Stimulated activated naive B cell treated with anti-CD40 and anti-IgM and Interleukin-4, amounts not matched to agents 10 μg/mL and 1 μg/mL and 100 μg/mL, for 72 hours (primary cell): ENCODE measurements around the gene EIF1AY.
"Not testable (repeated sequence)": the region's sequence is repeated elsewhere in the genome, so short reads cannot be mapped to it uniquely, and the experiment has no call there.

Experiments used
- ATAC-seq, 2 donors: fragments of 150-1000 bp; cut with Tn5 transposase; replicated peaks; 2 replicates each; pipeline ENCODE4 v1.10.0; 2021; ENCODE audit warnings: moderate library complexity in 1 of 2
- DNase-seq: peaks from one replicate; pipeline ENCODE4 v3.0.0; 2021
- H3K27ac Mint-ChIP-seq: one replicate; pipeline ENCODE4 v1.8.0; 2022; ENCODE audit warnings: mild to moderate bottlenecking, mixed read lengths
- H3K27me3 Mint-ChIP-seq, 2 donors: one replicate each; pipeline ENCODE4 v1.8.0; 2022; ENCODE audit warnings: mixed read lengths in 2 of 2
- H3K36me3 Mint-ChIP-seq, 2 donors: one replicate each; pipeline ENCODE4 v1.8.0; 2022; ENCODE audit warnings: mixed read lengths in 2 of 2, mild to moderate bottlenecking in 1 of 2
- H3K4me1 Mint-ChIP-seq, 2 donors: one replicate each; pipeline ENCODE4 v1.8.0; 2022; ENCODE audit warnings: mixed read lengths in 2 of 2, mild to moderate bottlenecking in 1 of 2
- H3K4me3 Mint-ChIP-seq, 2 donors: one replicate each; pipeline ENCODE4 v1.8.0; 2022; ENCODE audit warnings: mild to moderate bottlenecking in 2 of 2, mixed read lengths in 2 of 2, moderate library complexity in 1 of 2
- H3K9me3 Mint-ChIP-seq, 2 donors: one replicate each; pipeline ENCODE4 v1.8.0; 2022; ENCODE audit warnings: mixed read lengths in 2 of 2, mild to moderate bottlenecking in 1 of 2

Gene EIF1AY

GRCh38 chrY:20575531-20576121 lies at the start of gene EIF1AY:
Gene EIF1AY, plus strand, starts transcription at chrY:20575776. Its CDS starts 96 bp downstream, at chrY:20575872.
- Mint-ChIP-seq H3K27ac (no peak within 1 kb of the TSS), H3K27me3 (no peaks in the 10 kb centered on the region), H3K4me3 (peak within 1 kb of the TSS in 1 of 2 donors; percentile 96), H3K4me1 (peaks cover 0 to 8% of the 10 kb centered on the region in 2 donors), H3K9me3 (no peaks in the 10 kb centered on the region), H3K36me3 (no peaks in the 10 kb centered on the region)
- no peak for DNase-seq
- ATAC-seq = peak in 1 of 2 donors; percentile 94

DNA sequence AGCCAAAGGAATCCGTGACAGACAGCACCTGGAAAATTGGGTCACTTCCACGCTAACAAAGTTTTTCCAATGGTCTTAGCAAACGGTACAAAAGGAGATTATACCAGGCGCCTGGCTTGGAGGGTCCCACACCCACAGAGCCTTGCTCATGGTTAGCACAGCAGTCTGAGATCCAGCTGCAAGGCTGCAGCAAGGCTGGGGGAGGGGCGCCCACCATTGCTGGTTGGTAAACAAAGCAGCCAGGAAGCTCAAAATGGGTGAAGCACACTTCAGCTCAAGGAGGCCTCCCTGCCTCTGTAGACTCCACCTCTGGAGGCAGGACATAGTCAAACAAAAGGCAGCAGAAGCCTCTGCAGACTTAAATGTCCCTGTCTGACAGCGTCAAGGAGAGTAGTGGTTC lies 47.1 kb upstream of the EIF1AY start:
- no peaks in the 10 kb centered on the region for H3K27me3 Mint-ChIP-seq
- ATAC-seq (no peak), DNase-seq (no peak)
- H3K4me3 Mint-ChIP-seq = no peak overlapping the region
- no peak overlapping the region for H3K27ac Mint-ChIP-seq
- peaks cover 0 to 1% of the 10 kb centered on the region in 2 donors for H3K9me3 Mint-ChIP-seq
- H3K4me1 Mint-ChIP-seq = peaks cover 0 to 5% of the 10 kb centered on the region in 2 donors
- peaks cover 0 to 7% of the 10 kb centered on the region in 2 donors for H3K36me3 Mint-ChIP-seq

- ATAC-seq (no peak), DNase-seq (no peak)
- Mint-ChIP-seq H3K27ac (no peak overlapping the region), H3K27me3 (no peaks in the 10 kb centered on the region), H3K36me3 (no peaks in the 10 kb centered on the region), H3K9me3 (peaks cover 0 to 2% of the 10 kb centered on the region in 2 donors), H3K4me1 (peaks cover 0 to 15% of the 10 kb centered on the region in 2 donors), H3K4me3 (no peak overlapping the region)
Measured at GRCh38 chrY:20538186-20538585, 37.4 kb upstream of the EIF1AY start.

DNA sequence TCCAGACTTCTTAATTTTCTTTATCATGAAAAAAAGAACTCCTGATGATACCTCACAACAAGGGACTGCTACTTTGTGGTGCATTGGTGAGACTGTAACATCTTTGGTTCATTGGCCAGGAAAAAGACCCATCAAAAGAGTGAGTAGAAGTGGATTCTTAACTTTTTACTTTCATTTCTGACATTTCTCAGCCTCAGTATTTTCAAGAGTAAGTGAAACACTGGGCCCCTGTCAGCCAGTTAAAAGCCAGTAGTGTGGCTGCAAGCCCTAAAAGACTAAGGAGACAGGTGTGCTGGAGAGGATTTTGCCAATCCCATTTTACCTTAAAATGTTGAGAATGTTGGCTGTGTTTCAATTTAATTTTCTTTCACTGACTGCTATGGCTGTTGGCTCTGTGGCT lies 36.6 kb upstream of the EIF1AY start:
- Mint-ChIP-seq H3K4me1 (peaks cover 0 to 15% of the 10 kb centered on the region in 2 donors), H3K9me3 (peaks cover 0 to 2% of the 10 kb centered on the region in 2 donors), H3K36me3 (no peaks in the 10 kb centered on the region), H3K27ac (no peak overlapping the region), H3K4me3 (no peak overlapping the region), H3K27me3 (no peaks in the 10 kb centered on the region)
- ATAC-seq = no peak
- DNase-seq = no peak

- Mint-ChIP-seq H3K9me3 (peaks cover 0 to 6% of the 10 kb centered on the region in 2 donors), H3K36me3 (no peaks in the 10 kb centered on the region), H3K27ac (no peak overlapping the region), H3K4me3 (no peak overlapping the region), H3K27me3 (no peaks in the 10 kb centered on the region), H3K4me1 (peaks cover 0 to 6% of the 10 kb centered on the region in 2 donors)
- ATAC-seq (no peak), DNase-seq (no peak)
Measured at GRCh38 chrY:20544451-20544960, 31.1 kb upstream of the EIF1AY start.

DNA sequence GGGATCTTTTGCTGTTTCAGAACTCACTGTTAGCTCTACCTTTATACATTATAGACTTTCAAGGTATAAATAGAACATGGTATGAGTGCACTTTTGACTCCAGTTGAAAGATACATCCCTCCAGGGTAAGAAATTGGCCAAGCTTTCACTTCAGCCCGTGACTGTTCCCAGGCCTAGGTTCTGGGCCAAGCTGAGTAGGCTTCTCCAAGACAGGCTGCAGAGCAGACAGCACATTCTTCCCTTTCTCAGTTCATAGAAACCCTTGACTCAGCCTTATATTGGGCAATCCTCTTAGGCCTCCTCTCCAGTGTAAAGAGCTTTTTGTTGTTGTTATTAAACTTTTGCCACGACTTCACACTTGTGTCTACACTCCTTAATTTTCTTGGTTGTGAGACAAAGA lies 29.5 kb upstream of the EIF1AY start:
- Mint-ChIP-seq H3K27ac (no peak overlapping the region), H3K36me3 (no peaks in the 10 kb centered on the region), H3K4me1 (no peaks in the 10 kb centered on the region), H3K4me3 (no peak overlapping the region), H3K27me3 (no peaks in the 10 kb centered on the region), H3K9me3 (peaks cover 0 to 6% of the 10 kb centered on the region in 2 donors)
- no peak for DNase-seq
- ATAC-seq = no peak

DNA sequence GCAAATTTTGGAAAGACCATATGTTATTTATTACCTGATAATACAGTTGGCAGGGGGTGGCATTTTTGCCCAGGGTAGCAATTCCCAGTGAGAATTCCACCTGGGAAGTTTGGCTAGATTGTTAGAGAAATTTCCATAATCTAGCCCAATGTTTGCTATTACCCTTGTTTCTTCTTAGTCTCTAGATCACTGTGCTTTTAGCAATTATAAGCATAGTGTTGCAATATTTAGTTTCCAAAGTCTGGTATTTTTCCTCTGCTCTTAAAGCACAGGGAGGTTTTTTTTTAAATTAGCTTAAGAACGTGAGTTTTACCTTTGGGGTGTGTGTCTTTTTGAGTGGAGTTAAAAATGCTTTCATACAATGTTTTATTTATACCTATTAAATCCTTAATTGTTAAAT lies 26.3 kb upstream of the EIF1AY start:
- no peaks in the 10 kb centered on the region for H3K36me3 Mint-ChIP-seq

DNA sequence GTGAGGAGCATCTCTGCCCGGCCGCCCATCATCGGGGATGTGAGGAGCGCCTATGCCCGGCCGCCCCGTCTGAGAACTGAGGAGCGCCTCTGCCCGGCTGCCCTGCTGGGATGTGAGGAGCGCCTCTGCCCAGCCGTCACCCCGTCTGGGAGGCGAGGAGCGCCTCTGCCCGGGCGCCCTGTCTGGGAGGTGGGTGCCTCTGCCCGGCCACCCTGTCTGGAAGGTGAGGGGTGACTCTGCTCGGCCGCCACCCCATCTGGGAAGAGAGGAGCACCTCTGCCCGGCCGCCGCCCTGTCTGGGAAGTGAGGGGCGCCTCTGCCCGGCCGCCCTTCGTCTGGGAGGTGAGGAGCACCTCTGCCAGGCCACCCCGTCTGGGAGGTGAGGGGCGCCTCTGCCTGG lies 23.7 kb upstream of the EIF1AY start:
- Mint-ChIP-seq H3K36me3 (no peaks in the 10 kb centered on the region), H3K27ac (no peak overlapping the region), H3K27me3 (no peaks in the 10 kb centered on the region), H3K9me3 (no peaks in the 10 kb centered on the region), H3K4me3 (no peak overlapping the region), H3K4me1 (no peaks in the 10 kb centered on the region)
- DNase-seq = no peak
- ATAC-seq = no peak

More for the DNA sequence above, 26.3 kb upstream of the EIF1AY start:
- DNase-seq (no peak), ATAC-seq (no peak)
- Mint-ChIP-seq H3K9me3 (peaks cover 0 to 6% of the 10 kb centered on the region in 2 donors), H3K4me1 (no peaks in the 10 kb centered on the region), H3K27ac (no peak overlapping the region), H3K27me3 (no peaks in the 10 kb centered on the region), H3K4me3 (no peak overlapping the region)

- not testable (repeated sequence) for H3K9me3 Mint-ChIP-seq, H3K4me1 Mint-ChIP-seq, ATAC-seq
Measured at GRCh38 chrY:20552764-20553323, 22.7 kb upstream of the EIF1AY start.

DNA sequence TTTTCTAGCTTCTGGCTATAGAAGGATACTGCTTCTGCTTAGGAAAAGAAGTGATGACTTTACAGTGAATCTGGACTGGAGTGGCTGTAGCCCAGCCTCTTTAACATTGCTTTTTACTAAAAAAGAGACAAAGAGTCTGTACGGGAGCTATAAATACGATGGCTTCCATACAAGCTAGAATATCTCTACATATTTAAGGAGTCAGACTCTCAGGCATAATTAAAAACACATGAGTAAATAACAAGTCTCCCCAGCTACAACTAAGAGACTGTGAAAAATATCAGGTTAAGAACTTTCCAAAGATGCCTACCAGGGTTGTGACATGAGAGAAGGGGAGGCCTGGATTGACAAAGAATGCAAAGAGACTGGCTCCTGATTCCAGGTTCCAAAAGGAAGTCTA lies 19.8 kb upstream of the EIF1AY start:
- no peaks in the 10 kb centered on the region for H3K36me3 Mint-ChIP-seq
- H3K9me3 Mint-ChIP-seq = no peaks in the 10 kb centered on the region
- H3K4me3 Mint-ChIP-seq = no peak overlapping the region

More at GRCh38 chrY:20552764-20553323, 22.7 kb upstream of the EIF1AY start:
- not testable (repeated sequence) for H3K4me3 Mint-ChIP-seq, H3K27ac Mint-ChIP-seq, H3K27me3 Mint-ChIP-seq, DNase-seq, H3K36me3 Mint-ChIP-seq

DNA sequence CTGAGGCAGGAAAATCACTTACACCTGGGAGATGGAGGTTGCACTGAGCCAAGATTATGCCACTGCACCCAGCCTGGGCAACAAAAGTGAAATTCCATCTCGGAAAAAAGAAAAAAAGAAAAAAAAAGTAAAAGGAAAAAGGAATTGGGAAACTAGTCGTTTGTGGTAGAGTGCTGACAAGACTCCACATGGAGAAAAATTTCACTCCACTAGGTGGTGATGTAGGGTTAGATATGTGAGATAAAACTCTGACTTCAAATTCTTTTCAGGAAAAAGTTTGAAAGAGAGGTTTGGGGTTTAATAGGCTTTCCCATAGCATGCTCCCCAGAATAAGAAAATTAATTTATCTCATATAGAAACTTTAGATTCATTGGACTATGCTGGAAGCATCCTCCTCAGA lies 16.9 kb upstream of the EIF1AY start:
- H3K36me3 Mint-ChIP-seq = no peaks in the 10 kb centered on the region
- no peak overlapping the region for H3K4me3 Mint-ChIP-seq
- no peak overlapping the region for H3K27ac Mint-ChIP-seq
- no peaks in the 10 kb centered on the region for H3K27me3 Mint-ChIP-seq
- no peak for ATAC-seq
- H3K4me1 Mint-ChIP-seq = no peaks in the 10 kb centered on the region
- DNase-seq = no peak
- no peaks in the 10 kb centered on the region for H3K9me3 Mint-ChIP-seq

More for the DNA sequence above, 19.8 kb upstream of the EIF1AY start:
- DNase-seq (no peak), ATAC-seq (no peak)
- H3K27me3 Mint-ChIP-seq = no peaks in the 10 kb centered on the region
- H3K4me1 Mint-ChIP-seq = no peaks in the 10 kb centered on the region
- H3K27ac Mint-ChIP-seq = no peak overlapping the region

DNA sequence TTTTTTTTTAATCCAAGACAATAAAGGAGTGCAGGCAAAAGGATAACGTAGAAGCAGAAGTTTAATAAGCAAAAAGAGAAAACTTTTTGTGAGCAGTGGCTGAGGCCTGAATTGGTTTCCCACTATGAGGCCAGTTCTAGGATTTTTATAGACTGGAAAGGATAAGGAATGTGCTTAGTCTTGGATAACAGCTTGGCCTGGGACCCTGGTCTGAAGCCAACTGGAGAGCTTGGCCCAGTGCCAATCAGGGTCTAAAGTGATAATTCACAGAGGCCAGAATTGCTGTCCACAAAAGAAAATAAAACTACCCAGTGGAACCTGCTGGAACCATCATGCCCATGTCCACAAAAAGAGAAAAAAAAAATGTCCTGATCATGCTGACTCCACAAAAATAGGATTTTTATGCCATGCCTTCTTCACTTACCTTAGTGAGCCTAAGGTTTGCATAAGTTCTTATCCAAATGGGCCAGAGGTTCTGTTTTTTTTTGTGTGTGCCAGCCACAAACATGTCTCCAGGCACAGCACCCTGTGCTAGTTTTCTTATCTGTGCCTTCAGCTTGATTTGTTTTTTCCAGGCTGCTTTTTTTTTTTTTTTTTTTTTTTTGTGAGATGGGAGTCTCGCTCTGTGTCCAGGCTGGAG lies 15.6 kb upstream of the EIF1AY start:
- ATAC-seq (no peak), DNase-seq (no peak)
- no peaks in the 10 kb centered on the region for H3K36me3 Mint-ChIP-seq
- no peaks in the 10 kb centered on the region for H3K27me3 Mint-ChIP-seq
- no peaks in the 10 kb centered on the region for H3K9me3 Mint-ChIP-seq
- no peak overlapping the region for H3K27ac Mint-ChIP-seq
- no peaks in the 10 kb centered on the region for H3K4me1 Mint-ChIP-seq
- H3K4me3 Mint-ChIP-seq = no peak overlapping the region

DNA sequence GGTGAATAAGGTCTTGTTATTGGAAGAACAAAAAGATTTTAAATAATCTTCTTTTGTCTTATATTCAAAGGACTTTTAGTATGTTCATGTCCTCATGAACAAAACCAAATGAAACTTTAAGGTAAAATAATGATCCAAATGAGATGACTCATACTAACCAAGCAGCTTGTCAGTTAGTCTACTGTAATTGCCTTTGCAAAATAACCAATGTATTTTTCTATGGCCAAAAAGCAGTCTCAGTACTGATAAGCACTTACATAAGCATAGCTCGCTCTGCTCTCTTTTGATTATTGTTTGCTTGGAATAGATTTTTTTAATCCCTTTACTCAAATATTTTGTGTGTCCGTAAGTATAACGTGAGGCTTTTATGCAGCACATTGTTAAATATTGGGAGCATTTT lies 4.3 kb upstream of the EIF1AY start:
- no peak for ATAC-seq
- Mint-ChIP-seq H3K4me1 (peaks cover 0 to 8% of the 10 kb centered on the region in 2 donors), H3K4me3 (no peak overlapping the region), H3K27me3 (no peaks in the 10 kb centered on the region), H3K27ac (no peak overlapping the region), H3K9me3 (no peaks in the 10 kb centered on the region), H3K36me3 (no peaks in the 10 kb centered on the region)
- DNase-seq = no peak

GRCh38 chrY:20576506-20576905 lies 930 bp downstream of the EIF1AY start:
- no peak for ATAC-seq
- no peaks in the 10 kb centered on the region for H3K27me3 Mint-ChIP-seq
- H3K36me3 Mint-ChIP-seq = no peaks in the 10 kb centered on the region

DNA sequence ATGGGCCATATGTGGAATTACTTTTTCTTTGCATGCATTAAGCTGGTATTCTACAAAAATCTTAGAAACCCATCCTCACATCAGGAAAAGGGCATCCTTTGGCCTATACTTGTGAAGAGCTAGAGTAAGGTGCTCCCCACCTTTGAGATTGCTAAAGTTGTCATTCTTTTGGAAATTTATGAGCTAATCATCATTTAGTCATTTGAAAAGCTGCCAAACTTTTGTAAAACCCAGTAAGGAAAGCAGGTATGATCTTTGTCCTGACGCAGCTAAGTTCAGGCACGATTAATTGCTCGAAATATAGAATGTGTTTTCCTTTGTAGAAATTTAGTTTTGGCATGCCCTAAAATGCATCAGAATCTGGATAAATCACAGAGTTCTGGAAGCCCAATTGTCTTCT lies 2.6 kb downstream of the EIF1AY start:
- peaks cover 0 to 4% of the 10 kb centered on the region in 2 donors for H3K4me1 Mint-ChIP-seq
- no peaks in the 10 kb centered on the region for H3K36me3 Mint-ChIP-seq
- no peaks in the 10 kb centered on the region for H3K27me3 Mint-ChIP-seq
- no peak for ATAC-seq
- no peaks in the 10 kb centered on the region for H3K9me3 Mint-ChIP-seq
- no peak overlapping the region for H3K27ac Mint-ChIP-seq
- no peak overlapping the region for H3K4me3 Mint-ChIP-seq
- no peak for DNase-seq

More at GRCh38 chrY:20576506-20576905, 930 bp downstream of the EIF1AY start:
- Mint-ChIP-seq H3K27ac (no peak overlapping the region), H3K9me3 (no peaks in the 10 kb centered on the region), H3K4me1 (peaks cover 0 to 8% of the 10 kb centered on the region in 2 donors), H3K4me3 (peak overlapping the region in 1 of 2 donors; percentile 96)
- no peak for DNase-seq
